Prostate gland (tissue), 2 donors: Measurements from ENCODE around the gene OR10H3.

ENCODE experiments used
- CTCF ChIP-seq, 4 experiments: fragments of 200-600 bp in 2 of 4; fragments of 450-650 bp in 2 of 4; sonication (generic) in 2 of 4; IDR thresholded peaks; 1 replicate in 3 of 4; 2 replicates in 1 of 4; pipeline ENCODE4 v1.5.1; 2016 to 2019; ENCODE audit warnings: antibody characterized with exemption in 4 of 4, mild to moderate bottlenecking in 2 of 4, moderate library complexity in 2 of 4
- POLR2A ChIP-seq: fragments of 450-650 bp; IDR thresholded peaks from one replicate; pipeline ENCODE4 v1.6.1; 2016; ENCODE audit warnings: antibody characterized with exemption, mild to moderate bottlenecking

- TF ChIP-seq CTCF (IDR thresholded peaks at IDR 0.05) (no peak), POLR2A (no peak)
Observed at GRCh38 chr19:15732388-15732787, 5.4 kb upstream of the OR10H3 start.
